OCI-LY3 (cell line): ENCODE data around the gene PKD1.

Source experiments
- H2AFZ ChIP-seq: fragments of 200-600, 300-600 bp; shearing (Covaris generic); 2 replicates; pipeline ENCODE4 v1.6.0; 2014; ENCODE audit warnings: antibody characterized with exemption, low read depth, low read length
- H3K27ac ChIP-seq: fragments of 200-600, 300-600 bp; sonication (generic); 2 replicates; pipeline ENCODE4 v1.5.1; 2014; ENCODE audit warnings: mild to moderate bottlenecking, low read length, moderate library complexity, mixed read lengths
- H3K27me3 ChIP-seq: fragments of 200-600, 300-600 bp; sonication (generic); 2 replicates; pipeline ENCODE4 v1.6.1; 2014; ENCODE audit warnings: low read depth, low read length, mixed read lengths
- H3K36me3 ChIP-seq: fragments of 200-600, 300-600 bp; sonication (generic); replicated peaks from 2 replicates; pipeline ENCODE3; 2014; ENCODE audit warnings: low read depth, low read length, mixed read lengths
- H3K4me1 ChIP-seq: fragments of 300-600, 200-600 bp; sonication (generic); 2 replicates; pipeline ENCODE4 v1.6.1; 2014; ENCODE audit warnings: low read length, mixed read lengths
- H3K4me2 ChIP-seq: fragments of 200-600, 300-600 bp; sonication (generic); 2 replicates; pipeline ENCODE4 v1.6.1; 2014; ENCODE audit warnings: low read length, mixed read lengths
- H3K4me3 ChIP-seq: fragments of 300-600, 200-600 bp; sonication (generic); 2 replicates; pipeline ENCODE4 v1.5.1; 2014; ENCODE audit warnings: antibody characterized with exemption, mild to moderate bottlenecking, low read length, moderate library complexity
- H3K79me2 ChIP-seq: fragments of 300-600, 200-600 bp; shearing (Covaris generic); 2 replicates; pipeline ENCODE4 v1.6.1; 2014; ENCODE audit warnings: mild to moderate bottlenecking, low read length, mixed read lengths
- H3K9ac ChIP-seq: fragments of 300-600, 200-600 bp; shearing (Covaris generic); 2 replicates; pipeline ENCODE4 v1.6.0; 2014; ENCODE audit warnings: mild to moderate bottlenecking, low read length, moderate library complexity
- H3K9me3 ChIP-seq: fragments of 200-600, 300-600 bp; shearing (Covaris generic); 2 replicates; pipeline ENCODE4 v1.6.1; 2014; ENCODE audit warnings: low read length, mixed read lengths; ENCODE audit not compliant: insufficient read depth
- H4K20me1 ChIP-seq: fragments of 200-600, 300-600 bp; sonication (generic); 2 replicates; pipeline ENCODE4 v1.6.1; 2016; ENCODE audit warnings: low read length, mixed read lengths; ENCODE audit not compliant: insufficient read depth
- CTCF ChIP-seq: fragments of 200-600, 300-600 bp; sonication (generic); IDR thresholded peaks from 2 replicates; pipeline ENCODE4 v1.5.1; 2014; ENCODE audit warnings: antibody characterized with exemption, low read length, low read depth
- EZH2phosphoT487 ChIP-seq: fragments of 200-600 bp; shearing (Covaris generic); IDR thresholded peaks from 2 replicates; pipeline ENCODE4 v1.6.1; 2018; ENCODE audit warnings: antibody characterized with exemption, mixed run types, low read depth

The PKD1 gene

GRCh38 chr16:2095315-2095853, 40.3 kb downstream of the PKD1 start:
- Histone ChIP-seq H4K20me1 (no peaks in the 10 kb centered on the region), H3K36me3 (no peaks in the 10 kb centered on the region), H3K4me1 (no peaks in the 10 kb centered on the region), H3K4me3 (no peak overlapping the region), H3K9ac (no peak overlapping the region), H3K79me2 (no peaks in the 10 kb centered on the region), H3K4me2 (no peak overlapping the region), H3K27me3 (no peaks in the 10 kb centered on the region), H2AFZ (no peak overlapping the region), H3K9me3 (no peaks in the 10 kb centered on the region), H3K27ac (no peak overlapping the region)
- TF ChIP-seq EZH2phosphoT487 (no peak), CTCF (no peak)

GRCh38 chr16:2093793-2094192, 41.9 kb downstream of the PKD1 start:
- Histone ChIP-seq H3K27me3 (no peaks in the 10 kb centered on the region), H3K4me1 (no peaks in the 10 kb centered on the region), H3K36me3 (peaks cover 4% of the 10 kb centered on the region)

GRCh38 chr16:2092866-2093265, 42.8 kb downstream of the PKD1 start:
- no peaks in the 10 kb centered on the region for H3K9me3 ChIP-seq
- no peaks in the 10 kb centered on the region for H4K20me1 ChIP-seq
- no peak overlapping the region for H3K27ac ChIP-seq
- no peak overlapping the region for H2AFZ ChIP-seq
- no peaks in the 10 kb centered on the region for H3K79me2 ChIP-seq
- no peaks in the 10 kb centered on the region for H3K27me3 ChIP-seq
- H3K4me3 ChIP-seq, result no peak overlapping the region
- H3K4me2 ChIP-seq, result no peak overlapping the region
- peaks cover 4% of the 10 kb centered on the region for H3K36me3 ChIP-seq
- no peak overlapping the region for H3K9ac ChIP-seq
- no peaks in the 10 kb centered on the region for H3K4me1 ChIP-seq
- no peak for TF ChIP-seq CTCF
- no peak for TF ChIP-seq EZH2phosphoT487

More at GRCh38 chr16:2093793-2094192, 41.9 kb downstream of the PKD1 start:
- Histone ChIP-seq H3K9me3 (no peaks in the 10 kb centered on the region), H3K27ac (no peak overlapping the region), H3K4me2 (no peak overlapping the region), H4K20me1 (no peaks in the 10 kb centered on the region), H2AFZ (no peak overlapping the region), H3K9ac (no peak overlapping the region), H3K79me2 (no peaks in the 10 kb centered on the region), H3K4me3 (no peak overlapping the region)
- no peak for TF ChIP-seq EZH2phosphoT487
- TF ChIP-seq CTCF, result no peak

- Histone ChIP-seq H3K9ac (no peak overlapping the region), H3K4me1 (no peaks in the 10 kb centered on the region), H3K9me3 (no peaks in the 10 kb centered on the region), H3K27ac (no peak overlapping the region), H3K36me3 (peaks cover 4% of the 10 kb centered on the region), H4K20me1 (no peaks in the 10 kb centered on the region), H3K4me2 (no peak overlapping the region), H3K4me3 (no peak overlapping the region), H3K79me2 (no peaks in the 10 kb centered on the region), H3K27me3 (no peaks in the 10 kb centered on the region), H2AFZ (no peak overlapping the region)
- TF ChIP-seq EZH2phosphoT487 (no peak), CTCF (no peak)
Observed at GRCh38 chr16:2092256-2092620, 43.5 kb downstream of the PKD1 start.
